SU-DHL-6 (cell line): Measurements from ENCODE around the gene PRKAR2A.

Source experiments
- EZH2phosphoT487 ChIP-seq: fragments of 200-600 bp; sonication (generic), shearing (Covaris generic); conservative IDR thresholded peaks from 2 replicates; pipeline ENCODE4 v1.6.1; 2018; ENCODE audit warnings: mild to moderate bottlenecking, antibody characterized with exemption, low read length, moderate library complexity, mixed read lengths
- TF ChIP-seq, protein P1 (sequence below): fragments of 200-600 bp; sonication (generic); IDR thresholded peaks from one replicate; pipeline ENCODE4 v1.5.1; 2017; ENCODE audit warnings: antibody characterized with exemption, mild to moderate bottlenecking, low read length, moderate library complexity; ENCODE audit not compliant: insufficient read depth, poor library complexity, severe bottlenecking

GRCh38 chr3:48879307-48879993, 31.8 kb upstream of the PRKAR2A start:
- TF ChIP-seq, protein P1, sequence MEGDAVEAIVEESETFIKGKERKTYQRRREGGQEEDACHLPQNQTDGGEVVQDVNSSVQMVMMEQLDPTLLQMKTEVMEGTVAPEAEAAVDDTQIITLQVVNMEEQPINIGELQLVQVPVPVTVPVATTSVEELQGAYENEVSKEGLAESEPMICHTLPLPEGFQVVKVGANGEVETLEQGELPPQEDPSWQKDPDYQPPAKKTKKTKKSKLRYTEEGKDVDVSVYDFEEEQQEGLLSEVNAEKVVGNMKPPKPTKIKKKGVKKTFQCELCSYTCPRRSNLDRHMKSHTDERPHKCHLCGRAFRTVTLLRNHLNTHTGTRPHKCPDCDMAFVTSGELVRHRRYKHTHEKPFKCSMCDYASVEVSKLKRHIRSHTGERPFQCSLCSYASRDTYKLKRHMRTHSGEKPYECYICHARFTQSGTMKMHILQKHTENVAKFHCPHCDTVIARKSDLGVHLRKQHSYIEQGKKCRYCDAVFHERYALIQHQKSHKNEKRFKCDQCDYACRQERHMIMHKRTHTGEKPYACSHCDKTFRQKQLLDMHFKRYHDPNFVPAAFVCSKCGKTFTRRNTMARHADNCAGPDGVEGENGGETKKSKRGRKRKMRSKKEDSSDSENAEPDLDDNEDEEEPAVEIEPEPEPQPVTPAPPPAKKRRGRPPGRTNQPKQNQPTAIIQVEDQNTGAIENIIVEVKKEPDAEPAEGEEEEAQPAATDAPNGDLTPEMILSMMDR: no peak
- TF ChIP-seq EZH2phosphoT487: no peak
